NCI-H526 treated with DMSO at 0.1 percent for 48 hours (cell line): Measurements from ENCODE around the gene IL26.
"Not testable (repeated sequence)": the region's sequence is repeated elsewhere in the genome, so short reads cannot be mapped to it uniquely, and the experiment has no call there.

Source experiments
- DNase-seq: peaks from one replicate; lab custom pipeline; 2025; lab: John Stamatoyannopoulos, UW

Gene IL26

GRCh38 chr12:68198507-68199086 lies 27.0 kb downstream of the IL26 start:
- DNase-seq: no peak

GRCh38 chr12:68190301-68190700 lies 35.3 kb downstream of the IL26 start:
- DNase-seq: no peak

GRCh38 chr12:68189821-68190242 lies 35.8 kb downstream of the IL26 start:
- DNase-seq: no peak

- no peak for DNase-seq
Observed at GRCh38 chr12:68185598-68185997, 40.0 kb downstream of the IL26 start.

GRCh38 chr12:68180792-68181744 lies 44.5 kb downstream of the IL26 start:
- no peak for DNase-seq

- no peak for DNase-seq
Observed at GRCh38 chr12:68178774-68179439, 46.7 kb downstream of the IL26 start.

- DNase-seq: no peak
Observed at GRCh38 chr12:68178184-68178583, 47.4 kb downstream of the IL26 start.

- no peak for DNase-seq
Observed at GRCh38 chr12:68177562-68177961, 48.0 kb downstream of the IL26 start.

- DNase-seq: no peak
Observed at GRCh38 chr12:68176257-68176656, 49.4 kb downstream of the IL26 start.

- no peak for DNase-seq
Observed at GRCh38 chr12:68175557-68176061, 50.0 kb downstream of the IL26 start.

GRCh38 chr12:68174761-68175160 lies 50.8 kb downstream of the IL26 start:
- DNase-seq: not testable (repeated sequence)

GRCh38 chr12:68173792-68174191 lies 51.8 kb downstream of the IL26 start:
- DNase-seq: no peak

- no peak for DNase-seq
Observed at GRCh38 chr12:68170726-68171125, 54.9 kb downstream of the IL26 start.

GRCh38 chr12:68169213-68169889 lies 56.3 kb downstream of the IL26 start:
- DNase-seq: no peak

GRCh38 chr12:68166317-68166831 lies 59.2 kb downstream of the IL26 start:
- no peak for DNase-seq

- no peak for DNase-seq
Observed at GRCh38 chr12:68163560-68164081, 62.0 kb downstream of the IL26 start.

- DNase-seq: no peak
Observed at GRCh38 chr12:68162374-68162773, 63.2 kb downstream of the IL26 start.

- DNase-seq: no peak
Observed at GRCh38 chr12:68159681-68160304, 65.8 kb downstream of the IL26 start, which contains the start of gene IFNG. IFNG (minus strand) TSS chr12:68159740; CDS start chr12:68159615, 125 bp downstream.

GRCh38 chr12:68158432-68158831 lies 67.2 kb downstream of the IL26 start:
- DNase-seq: no peak

- no peak for DNase-seq
Observed at GRCh38 chr12:68157380-68157779, 68.2 kb downstream of the IL26 start.

GRCh38 chr12:68156636-68157035 lies 69.0 kb downstream of the IL26 start:
- DNase-seq: no peak
